B cell (primary cell): ENCODE results near the gene CTBP2. TPM values are rescaled to one million over a fixed set of nuclear protein-coding genes. Genes with fewer than 3 reads are reported as not detected.

ENCODE experiments used
- ATAC-seq: fragments of 200-7000 bp; cut with Tn5 transposase; one replicate; pipeline ENCODE4 v1.10.0; 2021; ENCODE audit warnings: low read depth, mild to moderate bottlenecking, moderate number of reproducible peaks, moderate library complexity
- CTCF ChIA-PET: fragments of 350-600 bp; sonication (Branson Sonifier 250); formaldehyde crosslinking; loops from one replicate; lab custom pipeline; 2021; ENCODE audit warnings: antibody characterized with exemption, inconsistent platforms; lab: Charles Lee
- POLR2A ChIA-PET: fragments of 350-600 bp; sonication (Branson Sonifier 250); formaldehyde crosslinking; loops from one replicate; lab custom pipeline; 2021; ENCODE audit warnings: antibody characterized with exemption; lab: Charles Lee
- DNase-seq: peaks from one replicate; pipeline ENCODE4 v3.0.0; 2013
- H2AFZ ChIP-seq: 2 replicates; pipeline ENCODE4 v1.6.1; 2012; ENCODE audit warnings: mild to moderate bottlenecking, low read depth, low read length; ENCODE audit not compliant: insufficient read depth, poor library complexity, severe bottlenecking
- H3K27ac ChIP-seq, 2 donors: 1 replicate in 1 of 2; 2 replicates in 1 of 2; pipeline ENCODE4 v1.5.1; 2012 to 2013; ENCODE audit warnings: low read length in 2 of 2, mild to moderate bottlenecking in 2 of 2, moderate library complexity in 1 of 2
- H3K27me3 ChIP-seq, 4 experiments: fragments of 200-600 bp in 1 of 4; sonication (generic) in 1 of 4; replicated peaks in 1 of 4; 1 replicate in 2 of 4; 2 replicates in 2 of 4; pipeline versions ENCODE4 v1.6.1 to v1.7.0; 2013 to 2016; ENCODE audit warnings: low read length in 3 of 4, mild to moderate bottlenecking in 2 of 4, mixed read lengths in 1 of 4, moderate library complexity in 1 of 4; ENCODE audit not compliant: insufficient read depth in 4 of 4, control insufficient read depth in 3 of 4; ENCODE audit errors: control extremely low read depth in 1 of 4
- H3K36me3 ChIP-seq, 2 experiments: replicated peaks in 1 of 2; 1 replicate in 1 of 2; 2 replicates in 1 of 2; pipeline versions ENCODE4 v1.6.1 to v1.7.1; 2013; ENCODE audit warnings: low read length in 1 of 2; ENCODE audit not compliant: insufficient read depth in 2 of 2, control insufficient read depth in 1 of 2; ENCODE audit errors: control extremely low read depth in 1 of 2, extremely low read depth in 1 of 2
- H3K4me1 ChIP-seq, 2 donors: fragments of 200-600 bp in 1 of 2; sonication (generic) in 1 of 2; 1 replicate in 1 of 2; 2 replicates in 1 of 2; pipeline versions ENCODE4 v1.5.1 to v1.6.1; 2013 to 2017; ENCODE audit warnings: low read length in 2 of 2; ENCODE audit not compliant: control insufficient read depth in 2 of 2, insufficient read depth in 2 of 2
- H3K4me2 ChIP-seq: replicated peaks from 2 replicates; pipeline ENCODE3; 2012; ENCODE audit warnings: mild to moderate bottlenecking, low read depth, low read length; ENCODE audit not compliant: poor library complexity, severe bottlenecking
- H3K4me3 ChIP-seq, 5 experiments: fragments of 200-600 bp in 1 of 5; sonication (generic) in 1 of 5; 1 replicate in 3 of 5; 2 replicates in 2 of 5; pipeline versions ENCODE4 v1.5.1 to v1.7.0; 2011 to 2016; ENCODE audit warnings: low read length in 4 of 5, mild to moderate bottlenecking in 4 of 5, low read depth in 2 of 5, control low read depth in 1 of 5, moderate library complexity in 1 of 5; ENCODE audit not compliant: insufficient read depth in 1 of 5; ENCODE audit errors: control extremely low read depth in 1 of 5, extremely low read depth in 1 of 5
- H3K79me2 ChIP-seq: fragments of 200-600 bp; sonication (generic); one replicate; pipeline ENCODE4 v1.6.0; 2016; ENCODE audit warnings: low read length; ENCODE audit not compliant: control insufficient read depth, insufficient read depth
- H3K9ac ChIP-seq: fragments of 200-600 bp; sonication (generic); 2 replicates; pipeline ENCODE4 v1.6.1; 2017; ENCODE audit warnings: mild to moderate bottlenecking, low read length, moderate library complexity
- H3K9me3 ChIP-seq, 3 donors: one replicate each; pipeline versions ENCODE4 v1.6.1 to v1.7.1; 2013; ENCODE audit warnings: low read length in 2 of 3; ENCODE audit not compliant: control insufficient read depth in 2 of 3, insufficient read depth in 1 of 3; ENCODE audit errors: control extremely low read depth in 1 of 3
- H4K20me1 ChIP-seq: 2 replicates; pipeline ENCODE4 v1.6.0; 2012; ENCODE audit warnings: mild to moderate bottlenecking, low read length; ENCODE audit not compliant: insufficient read depth, control insufficient read depth, poor library complexity, severe bottlenecking
- H3K27ac Mint-ChIP-seq: one replicate; pipeline ENCODE4 v1.8.0; 2021; ENCODE audit warnings: mixed read lengths
- H3K27me3 Mint-ChIP-seq: one replicate; pipeline ENCODE4 v1.8.0; 2021; ENCODE audit warnings: mixed read lengths
- H3K4me1 Mint-ChIP-seq: one replicate; pipeline ENCODE4 v1.8.0; 2021; ENCODE audit warnings: mixed read lengths
- H3K4me3 Mint-ChIP-seq: one replicate; pipeline ENCODE4 v1.8.0; 2021; ENCODE audit warnings: mixed read lengths
- H3K9me3 Mint-ChIP-seq: one replicate; pipeline ENCODE4 v1.8.0; 2022; ENCODE audit warnings: mixed read lengths; ENCODE audit not compliant: insufficient read depth
- CTCF ChIP-seq: fragments of 200-600 bp; IDR thresholded peaks from one replicate; pipeline ENCODE4 v1.8.0; 2022; ENCODE audit warnings: antibody characterized with exemption, mild to moderate bottlenecking
- EZH2 ChIP-seq: IDR thresholded peaks from 2 replicates; pipeline ENCODE4 v1.6.1; 2012; ENCODE audit warnings: borderline replicate concordance, low read depth, mild to moderate bottlenecking, moderate library complexity, low read length; ENCODE audit not compliant: insufficient read depth, poor library complexity, severe bottlenecking
- WGBS: methylation state at CpG from one replicate; pipeline ENCODE4 v1.1.5; 2013; ENCODE audit warnings: missing lambda C conversion rate; ENCODE audit not compliant: insufficient coverage; 5-methylcytosine and 5-hydroxymethylcytosine counted together
- intact Hi-C: fragments of 100-400 bp; cut with micrococcal nuclease; formaldehyde crosslinking; loops from one replicate; pipeline ENCODE4 v1.10.0; 2022
- polyA plus RNA-seq: library from polyadenylated mRNA; depleted of rRNA; stranded (reverse); fragments of >200 nt; gene quantifications from 2 replicates; pipeline ENCODE4 v1.2.3, GENCODE V29; 2012
- total RNA-seq, 2 donors: library from RNA; stranded (reverse); fragments of 120-200 nt in 1 of 2; gene quantifications; 1 replicate in 1 of 2; 2 replicates in 1 of 2; pipeline versions ENCODE4 v1.2.3 to v1.2.4, GENCODE V29; 2013 to 2022

CTBP2 gene
- total and polyA plus RNA-seq, 2 donors (not counting 1 experiment from before 2014, with no cell fraction given) = 0.39 to 0.85 TPM

DNA sequence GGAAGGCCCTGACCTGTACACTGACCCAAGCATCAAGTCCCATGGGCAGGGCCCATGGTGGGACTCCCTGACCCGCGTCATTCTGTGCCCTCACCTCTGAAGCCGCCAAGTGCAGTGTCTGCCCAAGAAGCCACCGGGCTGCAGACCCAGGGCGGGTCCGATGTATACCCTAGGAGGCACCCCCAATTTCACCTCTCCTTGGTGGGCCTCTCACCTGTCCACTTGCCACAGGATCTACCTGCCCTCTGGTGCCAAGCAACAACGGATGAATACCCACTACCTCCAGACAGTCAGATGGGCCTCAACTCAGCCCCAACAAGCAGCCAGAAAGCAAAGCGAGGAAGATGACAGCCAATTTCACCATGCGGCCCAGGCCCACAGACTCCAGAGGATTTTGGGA is 92.6 kb downstream of the CTBP2 start:
- Histone ChIP-seq H3K4me2 (no peak overlapping the region), H4K20me1 (no peaks in the 10 kb centered on the region), H3K9me3 (peaks cover 0 to 53% (median 11%) of the 10 kb centered on the region in 3 donors), H3K79me2 (no peaks in the 10 kb centered on the region), H3K36me3 (no peaks in the 10 kb centered on the region), H2AFZ (no peak overlapping the region), H3K4me1 (peaks cover 28 to 30% of the 10 kb centered on the region in 2 donors), H3K9ac (no peak overlapping the region), H3K4me3 (no peak overlapping the region), H3K27me3 (peaks cover 0 to 66% (median 26%) of the 10 kb centered on the region in 4 experiments), H3K27ac (no peak overlapping the region)
- WGBS = 97% methylated on average over 9 of the region's 9 CpGs
- H3K27ac Mint-ChIP-seq = no peak overlapping the region
- no peak overlapping the region for H3K4me3 Mint-ChIP-seq
- intact Hi-C loops = no loop called here
- no peak for TF ChIP-seq EZH2
- ChIA-PET POLR2A (no interaction called here), CTCF (interaction anchor here (1.2 kb wide), 1 partner anchor 20 kb away, joined by 3 read pairs; no protein-coding TSS in a partner anchor)
- peaks cover 26% of the 10 kb centered on the region for H3K4me1 Mint-ChIP-seq
- peaks cover 42% of the 10 kb centered on the region for H3K27me3 Mint-ChIP-seq
- peaks cover 8% of the 10 kb centered on the region for H3K9me3 Mint-ChIP-seq
- DNase-seq (no peak), ATAC-seq (no peak)

- peaks cover 8% of the 10 kb centered on the region for H3K9me3 Mint-ChIP-seq
- Histone ChIP-seq H3K9me3 (peaks cover 0 to 55% (median 12%) of the 10 kb centered on the region in 3 donors), H3K4me3 (no peak overlapping the region), H3K27ac (no peak overlapping the region), H3K4me1 (peaks cover 32 to 39% of the 10 kb centered on the region in 2 donors), H3K4me2 (no peak overlapping the region), H4K20me1 (no peaks in the 10 kb centered on the region), H3K36me3 (no peaks in the 10 kb centered on the region), H3K27me3 (peaks cover 0 to 67% (median 31%) of the 10 kb centered on the region in 4 experiments), H2AFZ (no peak overlapping the region), H3K79me2 (no peaks in the 10 kb centered on the region), H3K9ac (no peak overlapping the region)
- no peak for ATAC-seq
- peaks cover 39% of the 10 kb centered on the region for H3K27me3 Mint-ChIP-seq
- ChIA-PET POLR2A (no interaction called here), CTCF (no interaction called here)
- 62% methylated on average over 6 of the region's 11 CpGs for WGBS
- H3K4me1 Mint-ChIP-seq = peaks cover 31% of the 10 kb centered on the region
- intact Hi-C loops = no loop called here
- DNase-seq = no peak
- peak overlapping the region; percentile 20 for H3K27ac Mint-ChIP-seq
- TF ChIP-seq EZH2 (no peak), CTCF (no peak)
- H3K4me3 Mint-ChIP-seq = no peak overlapping the region
Measured at GRCh38 chr10:125066764-125067450, 93.5 kb downstream of the CTBP2 start.
